ENCODE results near the gene MYO18A. TPM values are rescaled to one million over a fixed set of nuclear protein-coding genes. Genes with fewer than 3 reads are reported as not detected.

MYO18A gene
- polyA plus RNA-seq, 1 donor (not counting 4 experiments of a cell fraction or from before 2014, with no cell fraction given): 20.0 TPM

- TF ChIP-seq EZH2 (IDR thresholded peaks at IDR 0.05; ENCODE audit: low read length) (no peak), CTCF (optimal IDR thresholded peaks at IDR 0.05 in 1 of 3, IDR thresholded peaks at IDR 0.05 in 1 of 3, conservative IDR thresholded peaks at IDR 0.05 in 1 of 3; ENCODE audit: extremely low read depth in 1 of 3, insufficient read depth in 2 of 3, low read length in 3 of 3) (no peak)
- no peak for FAIRE-seq
- no peak for DNase-seq (ENCODE audit: low read depth, low spot score)
- Histone ChIP-seq H3K79me2 (ENCODE audit: control insufficient read depth, insufficient read depth, low read length) (peaks cover 74% of the 10 kb centered on the region), H3K27ac (ENCODE audit: control insufficient read depth, insufficient read depth, low read length) (no peak overlapping the region), H4K20me1 (ENCODE audit: control insufficient read depth, extremely low read depth, insufficient read depth, low read length) (peaks cover 19% of the 10 kb centered on the region), H3K9me1 (ENCODE audit: control insufficient read depth, extremely low read depth, insufficient read depth, low read length) (peaks cover 6% of the 10 kb centered on the region), H3K4me3 (ENCODE audit: control insufficient read depth in 2 of 3, extremely low read depth in 1 of 3, insufficient read depth in 2 of 3, low read depth in 1 of 3, low read length in 3 of 3) (no peak overlapping the region), H3K9ac (ENCODE audit: control insufficient read depth, extremely low read depth, insufficient read depth, low read length) (no peak overlapping the region), H2AFZ (ENCODE audit: control insufficient read depth, low read length) (no peak overlapping the region), H3K4me2 (ENCODE audit: control insufficient read depth, extremely low read depth, insufficient read depth, low read depth, low read length) (no peak overlapping the region), H3K4me1 (ENCODE audit: control insufficient read depth, extremely low read depth, insufficient read depth, low read length) (peaks cover 11% of the 10 kb centered on the region), H3K9me3 (ENCODE audit: control insufficient read depth, low read depth, low read length) (no peaks in the 10 kb centered on the region), H3K36me3 (ENCODE audit: control insufficient read depth in 2 of 2, extremely low read depth in 1 of 2, insufficient read depth in 2 of 2, low read length in 2 of 2) (peaks cover 18 to 21% of the 10 kb centered on the region in 2 experiments), H3K27me3 (ENCODE audit: control insufficient read depth, extremely low read depth, insufficient read depth, low read length) (no peaks in the 10 kb centered on the region)
- dilution Hi-C loops (cut with MboI; ENCODE audit: extremely low pct_ligation_motif_present, low sequenced_read_pairs): no loop called here
These were observed 48.1 kb downstream of the MYO18A start for GRCh38 chr17:29131814-29132682.

GRCh38 chr17:29129731-29130130 lies 50.5 kb downstream of the MYO18A start:
- dilution Hi-C loops (cut with MboI; ENCODE audit: extremely low pct_ligation_motif_present, low sequenced_read_pairs): no loop called here
- no peak for FAIRE-seq
- TF ChIP-seq CTCF (optimal IDR thresholded peaks at IDR 0.05 in 1 of 3, IDR thresholded peaks at IDR 0.05 in 1 of 3, conservative IDR thresholded peaks at IDR 0.05 in 1 of 3; ENCODE audit: extremely low read depth in 1 of 3, insufficient read depth in 2 of 3, low read length in 3 of 3): no peak
- TF ChIP-seq EZH2 (IDR thresholded peaks at IDR 0.05; ENCODE audit: low read length): no peak

More at GRCh38 chr17:29129731-29130130, 50.5 kb downstream of the MYO18A start:
- H4K20me1 ChIP-seq (ENCODE audit: control insufficient read depth, extremely low read depth, insufficient read depth, low read length): peaks cover 20% of the 10 kb centered on the region
- H3K4me2 ChIP-seq (ENCODE audit: control insufficient read depth, extremely low read depth, insufficient read depth, low read depth, low read length): no peak overlapping the region
- H3K9me3 ChIP-seq (ENCODE audit: control insufficient read depth, low read depth, low read length): no peaks in the 10 kb centered on the region
- H3K27ac ChIP-seq (ENCODE audit: control insufficient read depth, insufficient read depth, low read length): no peak overlapping the region
- H3K9ac ChIP-seq (ENCODE audit: control insufficient read depth, extremely low read depth, insufficient read depth, low read length): no peak overlapping the region
- no peak overlapping the region for H2AFZ ChIP-seq (ENCODE audit: control insufficient read depth, low read length)
- no peak overlapping the region for H3K4me3 ChIP-seq (ENCODE audit: control insufficient read depth in 2 of 3, extremely low read depth in 1 of 3, insufficient read depth in 2 of 3, low read depth in 1 of 3, low read length in 3 of 3)
- H3K36me3 ChIP-seq (ENCODE audit: control insufficient read depth in 2 of 2, extremely low read depth in 1 of 2, insufficient read depth in 2 of 2, low read length in 2 of 2): peaks cover 6 to 18% of the 10 kb centered on the region in 2 experiments
- peaks cover 6% of the 10 kb centered on the region for H3K9me1 ChIP-seq (ENCODE audit: control insufficient read depth, extremely low read depth, insufficient read depth, low read length)
- peaks cover 7% of the 10 kb centered on the region for H3K4me1 ChIP-seq (ENCODE audit: control insufficient read depth, extremely low read depth, insufficient read depth, low read length)
- H3K79me2 ChIP-seq (ENCODE audit: control insufficient read depth, insufficient read depth, low read length): peaks cover 66% of the 10 kb centered on the region
- DNase-seq (ENCODE audit: low read depth, low spot score): no peak
- H3K27me3 ChIP-seq (ENCODE audit: control insufficient read depth, extremely low read depth, insufficient read depth, low read length): no peaks in the 10 kb centered on the region

Data from keratinocyte (primary cell).